DMS 273 (cell line): Measurements from ENCODE around the gene BBLN.
"Not testable (repeated sequence)": the region's sequence is repeated elsewhere in the genome, so short reads cannot be mapped to it uniquely, and the experiment has no call there.

Experiments
- DNase-seq: peaks from one replicate; lab custom pipeline; 2025; ENCODE audit not compliant: unreplicated experiment; lab: John Stamatoyannopoulos, UW

The BBLN gene

GRCh38 chr9:128162215-128163026 lies 2.4 kb downstream of the BBLN start:
- peak; percentile 32 for DNase-seq

DNA sequence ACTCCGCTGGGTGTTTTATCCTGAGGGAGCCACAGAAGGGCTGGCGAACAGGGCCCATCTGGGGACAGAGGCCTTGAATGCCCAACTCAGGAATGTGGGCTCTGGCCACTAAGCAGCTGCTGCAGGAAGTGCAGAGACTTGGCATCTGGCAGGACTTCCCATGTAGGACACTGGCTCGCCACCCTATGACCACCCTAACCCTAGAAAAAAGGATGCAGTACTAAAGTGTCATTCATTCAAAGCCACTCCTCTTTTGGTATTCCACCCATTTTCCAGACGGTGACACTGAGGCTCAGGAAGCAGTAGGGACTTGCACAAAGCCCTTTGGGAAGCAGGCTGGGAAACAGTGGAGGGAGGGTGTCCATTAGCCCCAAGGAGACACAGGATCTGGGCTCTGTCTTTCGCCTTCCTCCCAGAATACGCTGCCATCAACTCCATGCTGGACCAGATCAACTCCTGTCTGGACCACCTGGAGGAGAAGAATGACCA lies 3.0 kb downstream of the BBLN start:
- no peak for DNase-seq

- no peak for DNase-seq
Measured at GRCh38 chr9:128163523-128164306, 3.6 kb downstream of the BBLN start.

GRCh38 chr9:128164307-128164885 lies 4.3 kb downstream of the BBLN start:
- no peak for DNase-seq

DNA sequence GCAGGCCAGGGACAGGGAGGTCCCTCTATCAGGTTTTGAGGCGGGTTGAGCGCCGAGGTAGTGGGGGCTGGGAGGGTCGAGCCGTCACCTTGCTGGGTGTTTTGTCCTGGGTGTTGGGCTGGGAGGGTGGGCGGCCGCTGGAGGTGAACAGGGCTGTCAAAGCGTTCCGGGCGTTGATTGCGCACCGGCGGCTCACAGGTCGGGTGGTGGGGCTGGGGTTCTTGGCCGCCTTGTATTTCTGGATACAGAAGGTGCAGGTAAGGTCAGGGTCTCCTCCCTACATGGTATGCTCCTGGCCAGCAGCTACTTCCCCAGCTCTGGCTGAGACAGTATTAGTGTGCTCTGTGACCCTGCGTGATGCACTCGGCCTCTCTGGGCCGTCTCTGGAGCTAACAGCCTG lies 6.1 kb downstream of the BBLN start:
- no peak for DNase-seq

DNA sequence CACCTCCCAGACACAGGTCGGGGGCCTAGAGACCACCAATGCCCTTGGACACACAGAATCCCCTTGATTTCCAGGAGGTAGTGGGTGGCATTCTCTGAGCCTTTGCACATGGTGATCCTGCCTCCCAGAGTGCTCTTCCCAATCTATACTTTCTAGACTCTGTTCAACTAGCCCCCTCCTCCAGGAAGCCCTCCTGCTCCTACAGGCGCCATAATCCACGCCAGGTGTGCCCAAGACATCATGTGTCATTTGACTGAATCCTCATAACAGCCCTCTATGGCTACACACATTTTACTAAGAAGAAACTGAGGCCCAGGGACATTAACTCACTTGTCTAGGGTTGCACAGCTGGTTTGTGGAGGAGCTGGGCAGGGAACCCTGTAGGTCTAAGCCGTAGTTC lies 7.1 kb downstream of the BBLN start:
- DNase-seq = no peak

GRCh38 chr9:128168731-128169308 lies 8.8 kb downstream of the BBLN start:
- DNase-seq = peak; percentile 22

DNA sequence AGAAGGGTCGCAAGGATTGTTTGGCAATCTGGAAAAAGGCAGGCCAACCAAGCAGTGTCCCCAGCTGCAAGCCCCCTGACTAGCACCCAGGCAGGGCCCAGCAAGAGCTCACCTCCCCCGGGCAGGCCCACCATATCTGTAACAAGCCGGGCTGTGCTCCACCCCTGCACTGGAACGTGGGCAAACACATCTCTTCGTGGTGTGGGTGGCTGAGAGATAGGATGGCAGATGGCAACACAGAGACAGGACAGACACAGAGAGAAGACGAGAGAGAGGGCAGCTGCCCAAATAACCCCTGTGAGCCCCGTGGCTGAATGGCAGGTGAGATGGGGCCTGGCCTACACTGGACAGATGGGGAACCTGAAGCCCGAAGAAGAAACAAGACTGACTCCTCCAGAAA lies 9.4 kb downstream of the BBLN start:
- peak; percentile 80 for DNase-seq

DNA sequence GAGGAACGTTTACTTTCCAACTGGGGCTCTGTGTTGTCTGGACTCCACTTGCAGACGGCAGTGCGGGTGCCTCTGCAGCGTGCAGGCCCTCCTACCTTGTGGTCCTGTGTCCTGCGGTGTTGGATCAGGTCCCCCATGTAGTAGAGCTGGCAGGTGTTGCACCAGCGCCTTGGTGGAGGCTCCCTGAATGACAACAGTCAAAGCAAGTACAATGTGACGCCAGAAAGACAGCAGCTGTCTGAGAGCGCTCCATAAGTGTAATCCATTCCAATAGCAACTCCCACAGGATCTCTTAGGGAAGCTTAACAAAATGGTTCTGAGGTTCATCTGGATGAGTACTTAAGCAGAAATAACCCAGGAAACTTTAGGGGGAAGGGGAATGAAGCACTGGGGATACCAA lies 9.9 kb downstream of the BBLN start:
- DNase-seq = peak; percentile 91

DNA sequence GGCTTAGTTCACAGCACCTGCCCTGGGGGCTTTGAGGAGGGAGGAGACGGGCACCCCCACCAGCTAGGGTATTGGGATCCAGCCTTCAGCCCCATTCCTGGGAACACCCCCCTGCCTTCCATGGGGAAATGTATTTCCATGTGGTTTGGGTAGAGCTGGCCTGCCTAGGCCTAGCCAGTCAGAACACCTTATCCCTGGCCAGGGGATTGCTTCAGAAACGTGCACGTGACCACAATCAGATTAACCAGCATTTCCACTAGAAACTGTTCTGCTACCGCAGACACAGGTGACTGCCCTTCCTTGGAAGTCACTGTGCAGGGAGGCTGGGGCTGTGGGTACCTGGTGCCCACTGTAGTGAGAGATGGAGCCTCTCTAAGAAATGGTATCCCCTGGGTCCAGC lies 14.0 kb downstream of the BBLN start:
- DNase-seq = no peak

- no peak for DNase-seq
Measured at GRCh38 chr9:128175102-128175563, 15.1 kb downstream of the BBLN start.

DNA sequence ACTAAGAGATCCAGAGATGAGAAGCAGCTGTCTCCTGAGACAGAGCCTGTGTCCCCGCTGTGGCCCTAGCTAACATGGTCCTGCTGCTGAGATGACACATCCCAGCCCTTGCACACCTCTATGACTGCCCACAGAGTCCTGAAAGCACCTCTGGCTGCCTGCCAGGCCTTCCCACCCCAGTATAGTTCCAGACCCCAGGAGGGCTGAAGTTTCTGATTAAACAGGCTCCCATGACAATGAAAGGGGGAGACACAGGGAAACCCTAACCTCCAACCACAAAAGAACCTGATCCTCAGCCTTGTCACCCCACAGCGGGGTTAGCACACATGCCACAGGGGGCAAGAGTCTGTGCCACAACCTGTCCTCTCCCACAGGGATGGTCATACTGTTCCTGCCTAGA lies 15.7 kb downstream of the BBLN start:
- DNase-seq = no peak

GRCh38 chr9:128178806-128179431 lies 18.9 kb downstream of the BBLN start:
- no peak for DNase-seq

DNA sequence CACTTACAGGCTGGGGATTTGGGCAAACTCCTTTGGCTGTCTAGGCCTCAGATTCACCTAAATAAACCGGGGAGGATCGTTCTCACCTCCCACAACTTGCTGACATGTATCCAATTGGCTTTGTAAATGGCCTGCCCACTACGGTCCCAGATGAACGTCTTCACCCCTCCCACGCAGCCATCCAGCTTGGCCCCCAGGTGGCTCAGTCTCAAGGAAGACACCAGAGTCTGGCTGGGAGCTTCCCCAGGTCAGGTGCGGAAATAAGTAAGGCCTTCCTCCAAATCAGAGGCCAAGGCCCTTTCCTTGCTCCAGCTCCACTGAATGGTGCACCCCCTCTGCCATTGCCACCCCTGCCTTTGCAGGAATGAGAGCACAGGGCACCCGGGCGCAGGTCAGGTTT lies 19.9 kb downstream of the BBLN start:
- no peak for DNase-seq

DNA sequence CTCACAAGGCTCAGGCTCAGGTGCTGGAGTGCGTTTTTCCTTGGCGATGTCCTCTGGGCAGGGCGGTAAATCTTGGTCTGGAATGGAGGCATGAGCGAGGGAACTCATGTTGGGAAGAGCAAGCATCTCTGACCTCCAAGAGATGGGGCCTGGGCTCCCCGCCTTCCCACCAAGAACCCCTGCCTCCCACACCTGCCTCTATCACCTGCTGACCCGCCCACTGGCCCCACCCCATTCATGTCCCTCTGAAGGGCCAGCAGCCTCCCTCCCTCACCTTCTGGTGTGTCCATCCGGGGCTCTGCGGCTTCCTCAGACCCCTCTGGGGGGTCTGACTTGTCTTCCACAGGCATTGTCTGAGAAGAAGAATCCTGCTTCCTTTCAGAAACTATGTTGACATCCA lies 20.4 kb downstream of the BBLN start:
- no peak for DNase-seq

DNA sequence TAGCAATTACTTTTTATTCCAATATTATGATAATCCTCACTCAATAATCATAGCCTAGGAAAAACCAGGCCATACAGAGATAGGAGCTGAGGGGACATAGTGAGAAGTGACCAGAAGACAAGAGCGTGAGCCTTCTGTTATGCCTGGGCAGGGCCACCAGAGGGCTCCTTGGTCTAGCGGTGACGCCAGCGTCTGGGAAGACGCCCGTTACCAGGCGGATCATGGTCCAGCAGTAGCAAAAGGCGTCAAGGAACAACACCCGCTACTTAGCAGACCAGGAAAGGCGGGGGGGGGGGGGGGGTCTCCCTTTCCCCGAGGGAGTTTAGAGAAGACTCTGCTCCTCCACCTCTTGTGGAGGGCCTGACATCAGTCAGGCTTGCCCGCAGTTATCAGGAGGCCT lies 21.4 kb downstream of the BBLN start:
- DNase-seq = not testable (repeated sequence)

DNA sequence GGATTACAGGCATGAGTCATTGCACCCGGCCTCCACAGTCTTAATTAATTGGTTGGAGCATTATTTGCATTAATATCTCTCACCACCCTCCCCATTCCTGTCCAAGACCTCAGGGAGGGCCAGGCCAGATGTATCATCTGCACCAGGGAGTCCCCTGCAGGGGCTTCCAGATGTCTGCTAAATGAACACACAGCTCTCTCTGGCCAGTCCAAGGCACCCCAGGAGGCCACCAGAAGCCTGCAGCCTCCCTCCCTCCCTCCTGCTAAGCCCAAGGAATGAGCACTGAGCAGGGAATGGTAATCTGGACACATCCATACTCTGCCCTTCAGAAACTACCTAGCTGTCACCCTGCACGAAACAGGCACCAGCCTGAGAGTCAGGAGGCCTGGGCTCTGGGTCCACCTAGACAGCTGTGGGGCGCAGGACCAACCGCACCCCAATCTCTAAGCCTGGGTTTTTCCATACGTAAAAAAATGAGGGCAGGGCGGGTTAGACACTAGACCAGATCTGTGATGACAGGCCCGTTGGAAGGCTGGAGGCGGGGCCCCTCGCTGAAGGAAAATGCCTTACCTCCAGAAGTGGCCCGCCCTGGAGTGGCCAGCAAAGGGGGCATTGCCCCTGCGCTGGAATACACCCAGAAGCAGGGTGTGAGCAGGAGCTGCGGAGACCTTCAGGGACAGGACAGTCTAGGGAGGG lies 23.0 kb downstream of the BBLN start:
- peak; percentile 25 for DNase-seq

- no peak for DNase-seq
Measured at GRCh38 chr9:128185979-128186965, 26.2 kb downstream of the BBLN start.

DNA sequence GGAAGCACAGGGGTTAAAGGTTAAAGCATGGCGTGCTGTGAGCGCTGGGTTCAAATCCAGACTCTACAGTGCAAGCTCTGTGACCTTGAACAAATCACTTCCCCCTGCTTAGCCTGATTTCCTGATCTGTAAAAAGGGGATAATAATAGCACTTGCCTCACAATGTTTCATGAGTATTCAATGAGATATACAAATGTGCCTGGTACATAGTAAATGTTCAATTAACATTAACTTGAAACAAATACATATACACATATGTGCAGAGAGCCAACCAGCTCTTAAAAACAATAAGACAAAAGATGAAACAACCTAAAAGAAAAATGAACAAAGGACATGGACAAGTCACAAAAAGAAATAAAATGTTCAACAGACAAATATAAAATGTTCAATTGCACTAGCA lies 27.3 kb downstream of the BBLN start:
- no peak for DNase-seq
